GM18858 (cell line): ENCODE data around the gene ZG16B.

Experiments
- ATAC-seq: cut with Tn5 transposase; IDR thresholded peaks from one replicate; pipeline ENCODE4 v1.9.1; 2021; ENCODE audit not compliant: unreplicated experiment

The ZG16B gene

GRCh38 chr16:2804728-2805127 lies 25.4 kb upstream of the ZG16B start:
- ATAC-seq = no peak

- no peak for ATAC-seq
Measured at GRCh38 chr16:2806286-2806685, 23.8 kb upstream of the ZG16B start.

GRCh38 chr16:2808181-2808580 lies 21.9 kb upstream of the ZG16B start:
- ATAC-seq = no peak

GRCh38 chr16:2809149-2809760 lies 20.8 kb upstream of the ZG16B start:
- ATAC-seq = no peak

GRCh38 chr16:2810651-2811050 lies 19.5 kb upstream of the ZG16B start:
- no peak for ATAC-seq

- no peak for ATAC-seq
Measured at GRCh38 chr16:2811703-2812471, 18.2 kb upstream of the ZG16B start.

GRCh38 chr16:2813771-2814221 lies 16.3 kb upstream of the ZG16B start:
- no peak for ATAC-seq

- ATAC-seq = no peak
Measured at GRCh38 chr16:2814551-2815298, 15.4 kb upstream of the ZG16B start.

- no peak for ATAC-seq
Measured at GRCh38 chr16:2815299-2815771, 14.8 kb upstream of the ZG16B start.

- ATAC-seq = no peak
Measured at GRCh38 chr16:2816751-2817339, 13.3 kb upstream of the ZG16B start, which contains the start of gene PRSS21. Gene PRSS21, plus strand, starts transcription at chr16:2817237. Its CDS starts 32 bp downstream, at chr16:2817269.

- no peak for ATAC-seq
Measured at GRCh38 chr16:2817340-2818271, 12.5 kb upstream of the ZG16B start.

GRCh38 chr16:2818272-2818876 lies 11.7 kb upstream of the ZG16B start:
- ATAC-seq = no peak

GRCh38 chr16:2819179-2819938 lies 10.7 kb upstream of the ZG16B start:
- ATAC-seq = no peak

GRCh38 chr16:2819939-2820835 lies 9.9 kb upstream of the ZG16B start:
- ATAC-seq = no peak

- ATAC-seq = no peak
Measured at GRCh38 chr16:2820836-2821486, 9.1 kb upstream of the ZG16B start.

- no peak for ATAC-seq
Measured at GRCh38 chr16:2821487-2822157, 8.5 kb upstream of the ZG16B start.

GRCh38 chr16:2822158-2822495 lies 8.0 kb upstream of the ZG16B start:
- no peak for ATAC-seq
